Activated T-cell treated with anti-CD3 and anti-CD28 coated beads, Interleukin-2, amount 50 U/mL, for 72 hours (primary cell): ENCODE results near the gene SERPINF2. TPM values are rescaled to one million over a fixed set of nuclear protein-coding genes. Genes with fewer than 3 reads are reported as not detected.
"Not testable (repeated sequence)": the region's sequence is repeated elsewhere in the genome, so short reads cannot be mapped to it uniquely, and the experiment has no call there.

Experiments used
- ATAC-seq, 2 donors: fragments of 150-1000 bp; cut with Tn5 transposase; replicated peaks in 1 of 2; 2 replicates each; pipeline ENCODE4 v1.10.0; 2021; ENCODE audit warnings: moderate library complexity in 2 of 2, mild to moderate bottlenecking in 1 of 2
- DNase-seq, 2 donors: peaks; one replicate each; pipeline ENCODE4 v3.0.0; 2021 to 2022; ENCODE audit warnings: mixed read lengths in 1 of 2
- H3K27ac Mint-ChIP-seq: one replicate; pipeline ENCODE4 v1.8.0; 2022; ENCODE audit warnings: mild to moderate bottlenecking, moderate library complexity, mixed read lengths
- H3K27me3 Mint-ChIP-seq: one replicate; pipeline ENCODE4 v1.8.0; 2022; ENCODE audit warnings: low read depth, mixed read lengths
- H3K36me3 Mint-ChIP-seq, 2 donors: one replicate each; pipeline ENCODE4 v1.8.0; 2022; ENCODE audit warnings: mixed read lengths in 2 of 2, mild to moderate bottlenecking in 1 of 2; ENCODE audit not compliant: insufficient read depth in 2 of 2
- H3K4me1 Mint-ChIP-seq: one replicate; pipeline ENCODE4 v1.8.0; 2022; ENCODE audit warnings: low read depth, mixed read lengths
- H3K4me3 Mint-ChIP-seq, 2 donors: one replicate each; pipeline ENCODE4 v1.8.0; 2022; ENCODE audit warnings: mild to moderate bottlenecking in 2 of 2, mixed read lengths in 2 of 2, moderate library complexity in 2 of 2
- H3K9me3 Mint-ChIP-seq, 2 donors: one replicate each; pipeline ENCODE4 v1.8.0; 2022; ENCODE audit warnings: mixed read lengths in 2 of 2
- total RNA-seq, 2 donors: library from RNA; stranded (reverse); gene quantifications; one replicate each; pipeline ENCODE4 v1.2.3, GENCODE V29; 2022

SERPINF2 gene
- 1 to 10 TPM in 1 of 2 donors, under 1 TPM in 1; 0.89 to 1.6 TPM for total RNA-seq

- Mint-ChIP-seq H3K9me3 (no peaks in the 10 kb centered on the region), H3K4me1 (peaks cover under 1% of the 10 kb centered on the region), H3K27ac (no peak within 1 kb of the TSS), H3K4me3 (no peak within 1 kb of the TSS), H3K36me3 (no peaks in the 10 kb centered on the region), H3K27me3 (no peaks in the 10 kb centered on the region)
- no peak for ATAC-seq
- no peak for DNase-seq
Observed at GRCh38 chr17:1742371-1743087, at the start of gene SERPINF2. Gene SERPINF2, plus strand, starts transcription at chr17:1742871. Its CDS starts 2,125 bp downstream, at chr17:1744996.

DNA sequence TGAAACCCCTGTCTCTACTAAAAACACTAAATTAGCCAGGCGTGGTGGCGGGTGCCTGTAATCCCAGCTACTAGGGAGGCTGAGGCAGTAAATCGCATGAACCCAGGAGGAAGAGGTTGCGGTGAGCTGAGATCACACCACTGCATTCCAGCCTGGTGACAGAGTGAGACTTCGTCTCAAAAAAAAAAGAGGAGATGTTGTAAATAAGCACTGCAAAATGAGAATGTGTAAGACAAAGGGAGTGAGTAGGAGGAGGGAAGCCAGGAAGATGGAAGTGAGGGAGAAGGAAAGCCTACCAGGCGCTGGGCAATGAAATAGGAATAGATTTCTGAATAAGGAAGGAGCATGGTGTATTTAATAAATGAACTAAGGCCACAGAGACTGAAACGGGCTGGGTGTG is 49.3 kb upstream of the SERPINF2 start:
- no peak for ATAC-seq

DNA sequence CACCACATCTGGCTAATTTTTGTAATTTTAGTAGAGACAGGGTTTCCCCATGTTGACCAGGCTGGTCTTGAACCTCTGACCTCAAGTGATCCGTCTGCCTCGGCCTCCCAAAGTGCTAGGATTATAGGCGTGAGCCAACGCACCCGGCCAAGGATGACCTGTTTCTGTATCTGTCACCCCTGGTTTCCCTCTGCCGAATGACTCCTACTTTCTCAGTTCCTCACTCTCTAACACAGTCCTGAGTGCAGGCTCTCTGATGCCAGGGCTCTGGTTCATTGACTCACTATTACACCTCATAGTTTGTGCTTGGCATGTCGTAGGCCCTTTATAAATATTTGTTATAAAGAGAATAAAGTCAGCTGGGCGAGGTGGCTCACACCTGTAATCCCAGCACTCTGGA is 47.3 kb upstream of the SERPINF2 start:
- no peaks in the 10 kb centered on the region for H3K9me3 Mint-ChIP-seq
- DNase-seq (no peak), ATAC-seq (no peak)
- H3K36me3 Mint-ChIP-seq = no peaks in the 10 kb centered on the region
- no peaks in the 10 kb centered on the region for H3K4me1 Mint-ChIP-seq
- no peak overlapping the region for H3K4me3 Mint-ChIP-seq
- H3K27ac Mint-ChIP-seq = no peak overlapping the region
- H3K27me3 Mint-ChIP-seq = peaks cover 7% of the 10 kb centered on the region

More for the DNA sequence above, 49.3 kb upstream of the SERPINF2 start:
- DNase-seq = no peak
- H3K4me3 Mint-ChIP-seq = no peak overlapping the region
- no peak overlapping the region for H3K27ac Mint-ChIP-seq
- peaks cover 7% of the 10 kb centered on the region for H3K27me3 Mint-ChIP-seq
- H3K4me1 Mint-ChIP-seq = no peaks in the 10 kb centered on the region
- H3K9me3 Mint-ChIP-seq = no peaks in the 10 kb centered on the region
- H3K36me3 Mint-ChIP-seq = no peaks in the 10 kb centered on the region

GRCh38 chr17:1697681-1698080 is 45.0 kb upstream of the SERPINF2 start:
- Mint-ChIP-seq H3K27ac (no peak overlapping the region), H3K4me1 (no peaks in the 10 kb centered on the region), H3K27me3 (peaks cover 7% of the 10 kb centered on the region), H3K36me3 (no peaks in the 10 kb centered on the region), H3K4me3 (no peak overlapping the region), H3K9me3 (no peaks in the 10 kb centered on the region)
- ATAC-seq (no peak), DNase-seq (no peak)

DNA sequence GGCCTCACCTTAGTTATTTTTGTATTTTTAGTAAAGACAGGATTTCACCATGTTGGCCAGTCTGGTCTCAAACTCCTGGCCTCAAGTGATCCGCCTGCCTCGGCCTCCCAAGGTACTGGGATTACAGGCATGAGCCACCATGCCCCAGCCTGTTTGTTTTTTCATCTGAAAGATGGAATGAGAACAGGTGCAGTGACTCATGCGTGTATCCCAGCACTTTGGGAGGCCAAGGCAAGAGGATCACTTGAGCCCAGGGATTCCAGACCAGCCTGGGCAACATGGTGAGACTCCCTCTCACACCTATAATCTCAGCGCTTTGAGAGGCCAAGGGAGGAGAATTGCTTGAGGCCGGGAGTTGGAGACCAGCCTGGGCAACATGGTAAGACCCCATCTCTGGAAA is 42.8 kb upstream of the SERPINF2 start:
- H3K4me3 Mint-ChIP-seq, H3K36me3 Mint-ChIP-seq, H3K9me3 Mint-ChIP-seq, H3K4me1 Mint-ChIP-seq, H3K27me3 Mint-ChIP-seq, ATAC-seq, H3K27ac Mint-ChIP-seq, DNase-seq: not testable (repeated sequence)

- Mint-ChIP-seq H3K36me3 (no peaks in the 10 kb centered on the region), H3K27me3 (peaks cover 19% of the 10 kb centered on the region), H3K4me3 (no peak overlapping the region), H3K9me3 (no peaks in the 10 kb centered on the region), H3K4me1 (no peaks in the 10 kb centered on the region), H3K27ac (no peak overlapping the region)
- no peak for ATAC-seq
- no peak for DNase-seq
Observed at GRCh38 chr17:1703063-1703462, 39.6 kb upstream of the SERPINF2 start.

- Mint-ChIP-seq H3K27me3 (peaks cover 27% of the 10 kb centered on the region), H3K27ac (no peak overlapping the region), H3K36me3 (no peaks in the 10 kb centered on the region), H3K4me3 (no peak overlapping the region), H3K9me3 (no peaks in the 10 kb centered on the region), H3K4me1 (no peaks in the 10 kb centered on the region)
- DNase-seq = no peak
- no peak for ATAC-seq
Observed at GRCh38 chr17:1705004-1705403, 37.7 kb upstream of the SERPINF2 start.

DNA sequence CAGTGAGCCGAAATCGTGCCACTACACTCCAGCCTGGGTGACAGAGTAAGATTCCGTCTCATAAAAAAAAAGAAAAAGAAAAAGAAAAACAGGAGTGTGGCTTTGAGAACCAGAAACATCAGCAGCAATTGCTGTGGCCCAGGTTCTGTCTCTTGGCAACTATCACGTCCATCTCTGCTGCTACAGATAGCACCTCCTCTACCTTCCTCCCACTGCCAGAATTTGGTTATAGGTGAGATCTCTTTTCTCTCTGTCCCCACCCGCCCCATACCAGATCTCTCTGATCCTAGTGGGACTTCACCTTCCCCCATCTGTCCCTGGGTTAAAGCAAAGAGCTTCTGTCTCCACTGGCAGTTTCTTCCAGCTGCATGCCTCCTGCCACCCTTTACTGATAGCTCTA is 35.6 kb upstream of the SERPINF2 start:
- Mint-ChIP-seq H3K27ac (no peak overlapping the region), H3K4me1 (peaks cover 8% of the 10 kb centered on the region), H3K9me3 (no peaks in the 10 kb centered on the region), H3K27me3 (peaks cover 42% of the 10 kb centered on the region), H3K36me3 (no peaks in the 10 kb centered on the region), H3K4me3 (no peak overlapping the region)
- DNase-seq = no peak
- no peak for ATAC-seq

DNA sequence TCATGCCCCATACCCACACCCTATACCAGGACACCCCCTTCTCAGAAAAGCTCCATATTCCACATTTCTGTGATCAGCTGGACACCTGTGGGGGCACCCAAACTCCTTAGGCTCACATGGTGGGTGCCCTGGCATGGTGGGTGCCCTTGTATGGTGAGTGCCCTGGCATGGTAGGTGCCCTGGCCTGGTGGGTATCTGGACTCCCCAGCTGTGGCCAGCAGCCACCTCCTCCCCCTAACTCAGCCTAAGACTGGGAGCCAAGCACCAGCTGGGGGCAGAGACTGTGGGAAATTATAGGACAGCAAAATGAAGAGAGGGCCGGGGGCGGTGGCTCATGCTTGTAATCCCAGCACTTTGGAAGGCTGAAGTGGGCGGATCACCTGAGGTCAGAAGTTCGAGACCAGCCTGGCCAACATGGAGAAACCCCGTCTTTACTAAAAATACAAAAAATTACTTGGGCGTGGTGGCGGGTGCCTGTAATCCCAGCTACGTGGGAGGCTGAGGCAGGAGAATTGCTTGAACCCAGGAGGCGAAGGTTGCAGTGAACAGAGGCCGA is 33.8 kb upstream of the SERPINF2 start:
- not testable (repeated sequence) for H3K9me3 Mint-ChIP-seq, H3K36me3 Mint-ChIP-seq, H3K27ac Mint-ChIP-seq, ATAC-seq, DNase-seq
- Mint-ChIP-seq H3K4me3 (peak overlapping the region; percentile 32 to 68), H3K4me1 (peaks cover 21% of the 10 kb centered on the region), H3K27me3 (peaks cover 42% of the 10 kb centered on the region)

DNA sequence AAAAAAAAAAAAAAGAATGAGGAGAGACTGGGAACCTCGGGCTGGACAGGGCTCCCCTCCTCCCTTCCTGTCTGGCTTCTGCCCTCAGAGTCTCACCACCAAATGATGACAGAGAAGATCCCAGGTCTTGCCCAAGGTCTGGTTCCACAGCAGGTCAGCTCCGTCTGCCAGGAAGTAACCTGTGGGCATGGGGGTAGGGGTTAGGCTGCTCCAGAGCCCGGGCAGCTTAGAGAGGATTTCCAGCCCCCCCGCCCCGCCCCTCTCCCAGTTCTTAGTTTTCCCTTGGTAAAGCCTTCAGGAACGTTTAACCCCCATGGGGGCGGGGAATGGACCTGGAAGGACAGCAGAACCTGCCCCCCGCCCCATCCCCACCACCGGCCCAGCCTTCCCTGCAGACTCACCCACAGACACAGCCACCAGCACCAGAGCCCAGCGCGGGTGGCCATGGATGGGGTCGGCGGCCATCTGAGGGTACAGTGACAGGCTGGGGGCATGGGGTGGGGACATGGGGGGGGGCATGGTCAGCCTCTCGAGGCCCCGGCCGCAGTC is 33.2 kb upstream of the SERPINF2 start:
- no peaks in the 10 kb centered on the region for H3K9me3 Mint-ChIP-seq
- H3K27me3 Mint-ChIP-seq = peaks cover 42% of the 10 kb centered on the region
- ATAC-seq (no peak), DNase-seq (no peak)
- H3K4me1 Mint-ChIP-seq = peaks cover 27% of the 10 kb centered on the region
- peaks cover 0 to 2% of the 10 kb centered on the region in 2 donors for H3K36me3 Mint-ChIP-seq
- H3K27ac Mint-ChIP-seq = no peak overlapping the region
- peak overlapping the region; percentile 25 to 68 for H3K4me3 Mint-ChIP-seq

DNA sequence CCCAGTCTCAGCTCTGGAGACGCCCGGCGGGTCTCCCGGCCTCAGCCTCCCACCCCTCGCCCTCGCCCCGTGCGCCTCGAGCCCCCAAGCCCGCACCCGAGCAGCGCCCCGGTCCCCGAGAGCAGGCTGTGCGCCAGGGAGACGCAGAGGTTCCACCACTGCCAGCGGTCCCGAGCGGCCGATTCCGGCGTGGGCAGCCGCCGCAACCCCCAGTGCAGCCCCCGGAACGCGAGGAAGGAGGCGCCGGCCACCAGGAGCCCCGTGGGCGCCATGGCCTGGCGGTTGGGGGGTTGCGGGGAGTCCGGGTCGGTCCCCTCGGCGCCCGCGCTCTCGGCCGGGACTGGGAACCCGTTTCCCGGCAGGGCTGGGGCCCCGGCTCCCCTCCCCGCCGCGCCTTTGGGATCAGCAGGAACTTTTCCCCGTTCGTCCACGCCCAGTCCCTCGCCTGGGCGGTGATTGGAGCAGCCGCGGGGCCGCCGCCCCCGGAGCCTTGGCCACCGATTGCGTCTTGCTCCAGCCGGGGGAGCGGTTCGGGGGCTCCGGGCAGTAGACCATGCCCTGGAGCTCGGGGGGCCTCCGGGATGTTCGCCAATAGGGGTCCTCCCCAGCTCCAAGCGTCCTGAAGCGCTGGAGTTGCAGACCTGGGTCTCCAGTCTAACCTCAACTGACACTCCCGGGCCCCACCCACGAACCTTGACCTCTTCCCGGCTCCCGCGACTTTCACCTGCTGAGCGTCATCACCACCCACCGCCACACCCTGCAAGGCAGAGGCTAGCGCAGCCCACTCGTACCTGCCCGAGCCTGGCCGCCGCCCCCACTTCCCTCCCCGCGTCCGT is 32.5 kb upstream of the SERPINF2 start, which contains the start of gene TLCD2:
Gene TLCD2, minus strand, starts transcription at position 407 of the 836 bp plus-strand sequence. Its CDS starts 135 bp downstream, at position 272.
- Mint-ChIP-seq H3K4me3 (peak within 1 kb of the TSS; percentile 76 to 78), H3K4me1 (peaks cover 34% of the 10 kb centered on the region), H3K27me3 (peaks cover 42% of the 10 kb centered on the region), H3K9me3 (no peaks in the 10 kb centered on the region), H3K36me3 (peaks cover 0 to 2% of the 10 kb centered on the region in 2 donors), H3K27ac (peak within 1 kb of the TSS; percentile 75)
- DNase-seq = peak; percentile 27 to 53
- ATAC-seq = peak; percentile 46 to 60

DNA sequence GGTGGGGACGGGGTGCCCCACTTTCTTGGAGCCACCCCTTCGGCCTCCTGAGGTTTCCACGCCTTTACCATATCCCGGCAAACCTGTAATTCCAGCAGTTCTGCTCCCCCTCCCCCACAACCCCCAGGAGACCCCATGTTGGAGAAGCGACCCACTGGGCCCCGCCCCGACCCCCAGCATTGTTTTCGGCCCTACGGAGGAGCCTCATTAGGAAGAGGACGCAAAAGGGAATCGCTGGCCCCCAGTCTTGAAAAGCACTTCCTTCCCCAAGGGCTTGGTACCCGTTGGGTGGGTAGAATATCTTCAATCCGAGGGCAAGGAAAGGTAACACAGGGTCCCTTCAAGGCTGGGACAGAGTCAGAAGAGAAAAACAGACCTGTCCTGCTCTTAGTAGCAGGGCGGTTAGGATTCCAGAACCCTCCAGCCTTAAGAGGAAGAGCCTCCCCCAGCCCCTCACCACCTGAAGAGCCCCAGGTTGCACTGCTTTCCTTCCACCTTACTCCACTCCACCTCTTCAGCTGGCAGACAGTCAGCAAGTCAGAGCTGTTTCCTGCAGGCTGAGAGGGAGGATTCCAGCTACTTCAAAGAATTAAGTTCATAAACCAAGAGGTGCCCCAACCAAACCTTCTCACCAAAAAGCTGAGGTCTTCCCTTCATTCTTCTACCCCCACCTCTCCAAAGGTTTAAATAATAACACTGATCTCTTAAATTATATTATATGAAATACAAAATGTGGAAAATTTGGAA is 31.7 kb upstream of the SERPINF2 start:
- DNase-seq (no peak), ATAC-seq (no peak)
- Mint-ChIP-seq H3K27me3 (peaks cover 37% of the 10 kb centered on the region), H3K4me1 (peaks cover 35% of the 10 kb centered on the region), H3K27ac (peak overlapping the region; percentile 75), H3K4me3 (peak overlapping the region; percentile 76 to 78), H3K36me3 (peaks cover 0 to 2% of the 10 kb centered on the region in 2 donors), H3K9me3 (no peaks in the 10 kb centered on the region)
